ENCODE measurements around the gene AKIRIN1. TPM values are rescaled to one million over a fixed set of nuclear protein-coding genes. Genes with fewer than 3 reads are reported as not detected.

Gene AKIRIN1
- total RNA-seq, 1 donor from 2014 or later = 152 TPM

- H3K4me1 ChIP-seq (ENCODE audit: insufficient read depth, low read length) = peaks cover 47% of the 10 kb centered on the region
- H3K4me2 ChIP-seq (ENCODE audit: low read length) = peak overlapping the region; percentile 86
- peaks cover 7% of the 10 kb centered on the region for H3K36me3 ChIP-seq (ENCODE audit: insufficient read depth, low read length)
- peak overlapping the region; percentile 80 for H3K27ac Mint-ChIP-seq (ENCODE audit: unreplicated experiment)
- H3K4me3 Mint-ChIP-seq (ENCODE audit: unreplicated experiment) = peak overlapping the region; percentile 79
- DNase-seq (ENCODE audit: low read depth) (no peak), FAIRE-seq (no peak)
- H4K20me1 ChIP-seq (ENCODE audit: insufficient read depth, low read length) = peaks cover 35% of the 10 kb centered on the region
- no peaks in the 10 kb centered on the region for H3K27me3 ChIP-seq (ENCODE audit: insufficient read depth, low read length)
- H3K9ac ChIP-seq (ENCODE audit: low read length) = peak overlapping the region; percentile 79
- peaks cover 4% of the 10 kb centered on the region for H3K36me3 Mint-ChIP-seq (ENCODE audit: low read depth, unreplicated experiment)
- TF ChIP-seq EZH2 (IDR thresholded peaks at IDR 0.05; ENCODE audit: insufficient read depth, low read length) (no peak), CTCF (IDR thresholded peaks at IDR 0.05; ENCODE audit: insufficient read depth, low read depth, low read length) (no peak)
- no peaks in the 10 kb centered on the region for H3K27me3 Mint-ChIP-seq (ENCODE audit: low read depth, unreplicated experiment)
- no peaks in the 10 kb centered on the region for H3K9me3 ChIP-seq (ENCODE audit: insufficient read depth, low read depth, low read length)
- H3K9me3 Mint-ChIP-seq (ENCODE audit: unreplicated experiment) = no peaks in the 10 kb centered on the region
- peak overlapping the region; percentile 75 for H2AFZ ChIP-seq (ENCODE audit: low read depth, low read length)
- H3K79me2 ChIP-seq (ENCODE audit: insufficient read depth, low read length) = peaks cover 40% of the 10 kb centered on the region
- H3K4me3 ChIP-seq (ENCODE audit: insufficient read depth, low read depth, low read length) = peak overlapping the region; percentile 63
- peaks cover 37% of the 10 kb centered on the region for H3K4me1 Mint-ChIP-seq (ENCODE audit: low read depth, unreplicated experiment)
- peak overlapping the region; percentile 76 for H3K27ac ChIP-seq (ENCODE audit: low read depth, low read length)
These were observed 1.1 kb upstream of the AKIRIN1 start for GRCh38 chr1:38989979-38990378.

- H3K36me3 Mint-ChIP-seq (ENCODE audit: low read depth, unreplicated experiment) = peaks cover 4% of the 10 kb centered on the region
- FAIRE-seq (no peak), DNase-seq (ENCODE audit: low read depth) (peak; percentile 5)
These were observed 714 bp upstream of the AKIRIN1 start for GRCh38 chr1:38990386-38990737.

More at GRCh38 chr1:38990386-38990737, 714 bp upstream of the AKIRIN1 start:
- Mint-ChIP-seq H3K4me1 (ENCODE audit: low read depth, unreplicated experiment) (peaks cover 39% of the 10 kb centered on the region), H3K9me3 (ENCODE audit: unreplicated experiment) (no peaks in the 10 kb centered on the region), H3K4me3 (ENCODE audit: unreplicated experiment) (peak overlapping the region; percentile 79), H3K27ac (ENCODE audit: unreplicated experiment) (peak overlapping the region; percentile 80), H3K27me3 (ENCODE audit: low read depth, unreplicated experiment) (no peaks in the 10 kb centered on the region)
- no peak for TF ChIP-seq CTCF (IDR thresholded peaks at IDR 0.05; ENCODE audit: insufficient read depth, low read depth, low read length)
- no peak for TF ChIP-seq EZH2 (IDR thresholded peaks at IDR 0.05; ENCODE audit: insufficient read depth, low read length)
- no peaks in the 10 kb centered on the region for H3K9me3 ChIP-seq (ENCODE audit: insufficient read depth, low read depth, low read length)
- H3K9ac ChIP-seq (ENCODE audit: low read length) = peak overlapping the region; percentile 79
- peaks cover 39% of the 10 kb centered on the region for H4K20me1 ChIP-seq (ENCODE audit: insufficient read depth, low read length)
- peak overlapping the region; percentile 86 for H3K4me2 ChIP-seq (ENCODE audit: low read length)
- H3K27me3 ChIP-seq (ENCODE audit: insufficient read depth, low read length) = no peaks in the 10 kb centered on the region
- H2AFZ ChIP-seq (ENCODE audit: low read depth, low read length) = peak overlapping the region; percentile 75
- H3K79me2 ChIP-seq (ENCODE audit: insufficient read depth, low read length) = peaks cover 44% of the 10 kb centered on the region
- H3K4me3 ChIP-seq (ENCODE audit: insufficient read depth, low read depth, low read length) = peak overlapping the region; percentile 63
- peak overlapping the region; percentile 76 for H3K27ac ChIP-seq (ENCODE audit: low read depth, low read length)
- peaks cover 10% of the 10 kb centered on the region for H3K36me3 ChIP-seq (ENCODE audit: insufficient read depth, low read length)
- peaks cover 46% of the 10 kb centered on the region for H3K4me1 ChIP-seq (ENCODE audit: insufficient read depth, low read length)
